Progenitor cell of endocrine pancreas (in vitro differentiated cells): ENCODE measurements around the gene CLCN3. TPM values are rescaled to one million over a fixed set of nuclear protein-coding genes. Genes with fewer than 3 reads are reported as not detected.
"Not testable (repeated sequence)": the region's sequence is repeated elsewhere in the genome, so short reads cannot be mapped to it uniquely, and the experiment has no call there.

Experiments used
- DNase-seq: peaks from one replicate; pipeline ENCODE4 v3.0.0; 2021; ENCODE audit warnings: low spot score; ENCODE audit not compliant: unreplicated experiment
- H3K27ac Mint-ChIP-seq: 2 replicates; pipeline ENCODE4 v1.8.0; 2021; ENCODE audit warnings: mild to moderate bottlenecking, moderate library complexity, mixed read lengths
- H3K27me3 Mint-ChIP-seq: 2 replicates; pipeline ENCODE4 v1.8.0; 2021; ENCODE audit warnings: mixed read lengths
- H3K36me3 Mint-ChIP-seq: 2 replicates; pipeline ENCODE4 v1.8.0; 2022; ENCODE audit warnings: mixed read lengths; ENCODE audit not compliant: insufficient read depth
- H3K4me1 Mint-ChIP-seq: 2 replicates; pipeline ENCODE4 v1.8.0; 2021; ENCODE audit warnings: low read depth, mixed read lengths
- H3K4me3 Mint-ChIP-seq: 2 replicates; pipeline ENCODE4 v1.8.0; 2021; ENCODE audit warnings: low read depth, mild to moderate bottlenecking, moderate library complexity, mixed read lengths
- H3K9me3 Mint-ChIP-seq: 2 replicates; pipeline ENCODE4 v1.8.0; 2021; ENCODE audit warnings: low read depth, mixed read lengths
- CTCF ChIP-seq: fragments of 200-600 bp; sonication (generic); IDR thresholded peaks from one replicate; pipeline ENCODE4 v1.5.0; 2021; ENCODE audit warnings: antibody characterized with exemption, mild to moderate bottlenecking; ENCODE audit not compliant: unreplicated experiment
- long read RNA-seq: library from polyadenylated mRNA; unstranded; transcript quantifications from one replicate; pipeline ENCODE4 v2.0.0, GENCODE V29; 2020
- total RNA-seq: library from RNA; stranded (reverse); gene quantifications from 2 replicates; pipeline ENCODE4 v1.2.1, GENCODE V29; 2021

Gene CLCN3
- total RNA-seq = 106 and 117 TPM in 2 replicates
- long read RNA-seq, full-length matches to known transcripts = 239 of 424 reads
- long read RNA-seq, partial matches to known transcripts = 87 of 424 reads
- long read RNA-seq, other reads (novel, unspliced or antisense) = 98 of 424 reads

GRCh38 chr4:169619958-169620879 is at the start of gene CLCN3:
CLCN3 (plus strand) TSS chr4:169620578; CDS start chr4:169635929, 15,351 bp downstream.
- TF ChIP-seq CTCF = no peak
- Mint-ChIP-seq H3K36me3 (peaks cover 2% of the 10 kb centered on the region), H3K9me3 (no peaks in the 10 kb centered on the region), H3K27me3 (no peaks in the 10 kb centered on the region), H3K27ac (peak within 1 kb of the TSS; percentile 99), H3K4me3 (peak within 1 kb of the TSS; percentile 91), H3K4me1 (peaks cover 20% of the 10 kb centered on the region)
- peak; percentile 94 for DNase-seq

DNA sequence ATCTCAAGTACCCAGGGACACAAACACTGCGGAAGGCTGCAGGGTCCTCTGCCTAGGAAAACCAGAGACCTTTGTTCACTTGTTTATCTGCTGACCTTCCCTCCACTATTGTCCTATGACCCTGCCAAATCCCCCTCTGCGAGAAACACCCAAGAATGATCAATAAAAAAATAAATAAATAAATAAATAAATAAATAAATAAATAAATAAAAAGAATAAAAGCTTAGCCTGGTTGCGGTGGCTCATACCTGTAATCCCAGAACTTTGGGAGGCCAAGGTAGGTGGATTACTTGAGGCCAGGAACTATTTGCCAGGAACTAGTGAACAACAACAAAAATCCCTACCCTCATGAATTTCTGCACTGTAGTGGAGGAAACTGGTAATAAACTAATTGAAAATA is 49.4 kb upstream of the CLCN3 start:
- H3K27me3 Mint-ChIP-seq, DNase-seq, H3K9me3 Mint-ChIP-seq, H3K27ac Mint-ChIP-seq, H3K4me3 Mint-ChIP-seq, H3K4me1 Mint-ChIP-seq: not testable (repeated sequence)
- peaks cover 23% of the 10 kb centered on the region for H3K36me3 Mint-ChIP-seq

DNA sequence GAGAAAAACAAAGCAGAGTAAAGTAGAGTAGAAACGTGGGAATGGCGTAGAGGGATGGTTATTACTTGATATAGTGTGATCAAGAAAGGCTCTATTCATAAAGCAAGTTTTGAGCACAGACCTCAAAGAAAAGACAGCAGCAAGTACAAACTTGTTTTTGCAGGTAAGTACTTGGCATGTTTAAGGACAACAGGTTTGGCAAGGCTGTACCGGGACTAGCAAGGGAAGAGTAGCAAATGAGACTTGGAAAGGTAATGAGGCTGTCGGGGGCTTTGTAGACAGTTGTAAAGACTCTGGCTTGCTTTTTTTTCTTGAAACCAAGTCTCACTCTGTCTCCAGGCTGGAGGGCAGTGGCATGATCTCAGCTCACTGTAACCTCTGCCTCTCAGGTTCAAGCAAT is 48.9 kb upstream of the CLCN3 start:
- Mint-ChIP-seq H3K27ac (no peak overlapping the region), H3K27me3 (no peaks in the 10 kb centered on the region), H3K4me3 (no peak overlapping the region), H3K4me1 (no peaks in the 10 kb centered on the region), H3K36me3 (peaks cover 23% of the 10 kb centered on the region), H3K9me3 (no peaks in the 10 kb centered on the region)
- no peak for TF ChIP-seq CTCF
- no peak for DNase-seq

GRCh38 chr4:169573889-169574288 is 46.5 kb upstream of the CLCN3 start:
- H3K4me3 Mint-ChIP-seq = no peak overlapping the region
- no peak for TF ChIP-seq CTCF
- peaks cover 23% of the 10 kb centered on the region for H3K36me3 Mint-ChIP-seq
- H3K27ac Mint-ChIP-seq = peak overlapping the region; percentile 58
- no peaks in the 10 kb centered on the region for H3K27me3 Mint-ChIP-seq
- H3K4me1 Mint-ChIP-seq = no peaks in the 10 kb centered on the region
- no peaks in the 10 kb centered on the region for H3K9me3 Mint-ChIP-seq
- no peak for DNase-seq

- Mint-ChIP-seq H3K36me3 (peaks cover 4% of the 10 kb centered on the region), H3K27ac (no peak overlapping the region), H3K9me3 (no peaks in the 10 kb centered on the region), H3K4me1 (no peaks in the 10 kb centered on the region), H3K27me3 (no peaks in the 10 kb centered on the region), H3K4me3 (no peak overlapping the region)
- TF ChIP-seq CTCF = no peak
- DNase-seq = no peak
These were observed 38.2 kb upstream of the CLCN3 start for GRCh38 chr4:169582203-169582602.
